ENCODE measurements around the gene ZNF813. TPM values are rescaled to one million over a fixed set of nuclear protein-coding genes. Genes with fewer than 3 reads are reported as not detected.

The ZNF813 gene
- total and polyA plus RNA-seq, 9 of the 15 experiments (the other 6 are each of a cell fraction or from before 2014, with no cell fraction given) = 1.3 to 8.0 (median 5.3) TPM

GRCh38 chr19:53517114-53517741 is 49.7 kb downstream of the ZNF813 start (continued):
- TF ChIP-seq CREB5 (CRISPR knock-in tag; IDR thresholded peaks at IDR 0.05) (peak; percentile 86), NCOA6 (IDR thresholded peaks at IDR 0.05) (no peak), ZMIZ1 (IDR thresholded peaks at IDR 0.05; ENCODE audit: low read depth in 2 of 2, low read length in 2 of 2) (peak in 1 of 2 experiments; percentile 24; a peak in 1 of 4 replicates), PATZ1 (CRISPR knock-in tag; IDR thresholded peaks at IDR 0.05; ENCODE audit: borderline replicate concordance) (0 out of 2 replicates have a peak, but pooled peaks have one; percentile 75), CHD1 (IDR thresholded peaks at IDR 0.05; ENCODE audit: low read length) (no peak), RBM14 (IDR thresholded peaks at IDR 0.05; ENCODE audit: borderline replicate concordance, insufficient read depth, low read depth, low read length) (no peak), SRF (CRISPR knock-in tag; IDR thresholded peaks at IDR 0.05) (no peak), ARID2 (IDR thresholded peaks at IDR 0.05) (no peak), ELF1 (tag; IDR thresholded peaks at IDR 0.05) (no peak), HNRNPH1 (optimal IDR thresholded peaks at IDR 0.05; ENCODE audit: low read depth, low read length) (no peak), ZNF586 (CRISPR knock-in tag; conservative IDR thresholded peaks at IDR 0.05) (no peak), ZSCAN32 (CRISPR knock-in tag; IDR thresholded peaks at IDR 0.05) (0 out of 2 replicates have a peak, but pooled peaks have one; percentile 62), BRD9 (IDR thresholded peaks at IDR 0.05; ENCODE audit: low read depth, partially characterized antibody) (no peak), MYC (IDR thresholded peaks at IDR 0.05; ENCODE audit: low read depth, low read length) (no peak), MYC (CRISPR knock-in tag; IDR thresholded peaks at IDR 0.05; ENCODE audit: borderline replicate concordance, low read depth) (peak; percentile 83; the same call in 1 of the 2 replicates), TEAD1 (CRISPR knock-in tag; IDR thresholded peaks at IDR 0.05) (peak in 1 of 2 experiments; percentile 99; a peak in 2 of 4 replicates), BMI1 (IDR thresholded peaks at IDR 0.05; ENCODE audit: low read length) (no peak), E2F4 (CRISPR knock-in tag; IDR thresholded peaks at IDR 0.05; ENCODE audit: low read depth) (no peak), HLTF (IDR thresholded peaks at IDR 0.05) (no peak), PHB (CRISPR knock-in tag; IDR thresholded peaks at IDR 0.05) (no peak), POLR2H (tag; IDR thresholded peaks at IDR 0.05; ENCODE audit: low read depth) (0 out of 2 replicates have a peak, but pooled peaks have one; percentile 39)

Data from K562 (cell line).